Kidney epithelial cell (primary cell): Measurements from ENCODE around the gene ATOH8. TPM values are rescaled to one million over a fixed set of nuclear protein-coding genes. Genes with fewer than 3 reads are reported as not detected.

ENCODE experiments used
- DNase-seq: peaks from one replicate; pipeline ENCODE4 v3.0.0-alpha.2; 2010; ENCODE audit warnings: low read depth
- H3K27me3 ChIP-seq: 2 replicates; pipeline ENCODE4 v1.6.0; 2011; ENCODE audit warnings: low read length; ENCODE audit not compliant: control insufficient read depth, insufficient read depth
- H3K36me3 ChIP-seq: 2 replicates; pipeline ENCODE4 v1.5.1; 2011; ENCODE audit warnings: low read length; ENCODE audit not compliant: control insufficient read depth, insufficient read depth
- H3K4me3 ChIP-seq: 2 replicates; pipeline ENCODE4 v1.5.1; 2011; ENCODE audit warnings: low read depth, mild to moderate bottlenecking, control low read depth, low read length
- CTCF ChIP-seq: IDR thresholded peaks from 2 replicates; pipeline ENCODE4 v1.5.1; 2011; ENCODE audit warnings: mild to moderate bottlenecking, moderate library complexity, low read length, control low read depth, inconsistent platforms; ENCODE audit not compliant: insufficient read depth, poor library complexity, severe bottlenecking
- total RNA-seq: library from RNA; depleted of rRNA; stranded (reverse); fragments of >200 nt; gene quantifications from 2 replicates; pipeline ENCODE4 v1.2.3, GENCODE V29; 2015

Gene ATOH8
- total RNA-seq, 1 donor from 2014 or later = 1.0 TPM

DNA sequence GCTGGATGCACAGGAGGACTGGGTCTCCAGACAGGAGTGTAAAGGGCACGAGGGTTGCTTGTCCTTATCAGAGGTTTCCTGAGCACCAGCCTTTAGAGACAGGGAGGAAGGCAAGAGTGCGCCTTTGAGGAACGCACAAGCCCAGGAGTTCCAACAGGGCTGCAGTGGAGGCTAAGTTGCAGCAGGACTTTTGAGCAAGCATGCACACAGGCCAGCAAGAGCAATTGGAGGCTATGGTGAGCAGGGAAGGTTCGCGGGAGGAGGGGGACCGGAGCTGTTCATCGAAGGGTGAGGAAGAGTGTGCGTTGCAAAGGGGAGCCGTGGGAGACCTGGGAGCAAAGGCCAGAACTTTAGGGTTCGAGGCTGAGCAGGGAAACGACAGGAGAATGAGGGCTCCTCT, 2.2 kb upstream of the ATOH8 start:
- H3K4me3 ChIP-seq = no peak overlapping the region
- H3K36me3 ChIP-seq = no peaks in the 10 kb centered on the region
- H3K27me3 ChIP-seq = peaks cover 63% of the 10 kb centered on the region
- TF ChIP-seq CTCF = no peak
- no peak for DNase-seq

- TF ChIP-seq CTCF = no peak
- Histone ChIP-seq H3K27me3 (peaks cover 66% of the 10 kb centered on the region), H3K36me3 (no peaks in the 10 kb centered on the region), H3K4me3 (peak overlapping the region; percentile 42)
- DNase-seq = no peak
Measured at GRCh38 chr2:85753035-85753524, 711 bp upstream of the ATOH8 start.

DNA sequence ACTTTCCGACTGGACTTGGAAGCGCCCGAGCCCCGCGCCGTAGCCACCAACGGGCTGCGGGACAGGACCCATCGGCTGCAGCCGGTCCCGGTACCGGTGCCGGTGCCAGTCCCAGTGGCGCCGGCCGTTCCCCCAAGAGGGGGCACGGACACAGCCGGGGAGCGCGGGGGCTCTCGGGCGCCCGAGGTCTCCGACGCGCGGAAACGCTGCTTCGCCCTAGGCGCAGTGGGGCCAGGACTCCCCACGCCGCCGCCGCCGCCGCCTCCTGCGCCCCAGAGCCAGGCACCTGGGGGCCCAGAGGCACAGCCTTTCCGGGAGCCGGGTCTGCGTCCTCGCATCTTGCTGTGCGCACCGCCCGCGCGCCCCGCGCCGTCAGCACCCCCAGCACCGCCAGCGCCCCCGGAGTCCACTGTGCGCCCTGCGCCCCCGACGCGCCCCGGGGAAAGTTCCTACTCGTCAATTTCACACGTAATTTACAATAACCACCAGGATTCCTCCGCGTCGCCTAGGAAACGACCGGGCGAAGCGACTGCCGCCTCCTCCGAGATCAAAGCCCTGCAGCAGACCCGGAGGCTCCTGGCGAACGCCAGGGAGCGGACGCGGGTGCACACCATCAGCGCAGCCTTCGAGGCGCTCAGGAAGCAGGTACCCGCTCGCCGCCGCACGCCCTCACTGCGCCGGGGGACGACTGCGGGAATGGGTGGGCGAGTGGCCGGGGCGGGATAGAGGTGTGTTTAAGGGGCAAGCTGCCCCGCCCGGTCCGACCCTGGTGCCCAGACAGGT, 713 bp downstream of the ATOH8 start:
- TF ChIP-seq CTCF = peak; percentile 6
- Histone ChIP-seq H3K27me3 (peaks cover 66% of the 10 kb centered on the region), H3K4me3 (peak overlapping the region; percentile 42), H3K36me3 (no peaks in the 10 kb centered on the region)
- DNase-seq = no peak

DNA sequence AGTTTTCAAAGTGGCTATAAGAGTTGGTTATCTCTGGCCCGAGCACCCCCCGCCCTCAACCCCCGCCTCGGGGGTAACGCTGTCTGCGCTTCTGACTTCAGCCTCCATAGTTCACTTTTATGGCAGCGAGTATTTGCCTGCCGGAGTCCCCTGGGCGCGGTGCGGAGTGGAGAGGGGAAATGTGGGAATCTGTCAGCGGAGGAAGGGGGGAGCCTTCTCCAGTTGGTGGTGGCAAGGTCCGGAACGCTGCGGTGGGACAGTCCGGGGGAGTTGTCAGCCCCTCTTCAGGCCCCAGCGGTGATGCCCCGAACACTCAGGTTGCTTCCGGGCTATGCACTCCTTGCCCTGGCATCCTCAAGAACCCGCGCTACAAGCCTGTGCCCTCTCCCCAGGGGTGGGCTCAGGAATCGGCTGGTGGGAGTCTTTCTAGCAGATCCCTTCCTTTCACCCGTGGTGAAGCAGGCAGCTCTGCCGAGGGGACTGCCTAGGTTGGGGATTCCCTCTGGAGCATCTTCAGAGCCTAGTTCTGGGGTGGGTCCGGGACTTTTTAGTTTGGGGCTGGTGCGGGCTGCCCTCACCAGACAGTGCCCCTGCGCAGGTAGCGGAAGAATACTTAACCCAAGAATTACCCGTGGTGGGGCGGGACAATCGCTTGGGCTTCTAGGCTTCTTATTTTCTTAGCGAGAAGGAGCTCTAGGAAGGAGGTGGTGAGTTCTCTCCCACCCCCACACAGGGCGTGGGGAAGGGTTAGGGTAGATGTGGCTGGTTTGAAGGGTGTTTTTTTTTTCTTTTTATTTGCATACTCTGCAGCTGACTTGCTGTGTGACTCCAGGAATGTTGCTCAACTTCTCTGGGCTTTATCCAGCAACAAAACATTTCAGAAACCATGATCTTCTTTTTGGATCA, 1.6 kb downstream of the ATOH8 start:
- Histone ChIP-seq H3K27me3 (peaks cover 65% of the 10 kb centered on the region), H3K36me3 (no peaks in the 10 kb centered on the region), H3K4me3 (peak overlapping the region; percentile 42)
- TF ChIP-seq CTCF = no peak
- DNase-seq = no peak

GRCh38 chr2:85756195-85756594, 2.4 kb downstream of the ATOH8 start:
- no peak for DNase-seq
- no peak overlapping the region for H3K4me3 ChIP-seq
- no peaks in the 10 kb centered on the region for H3K36me3 ChIP-seq
- TF ChIP-seq CTCF = no peak
- H3K27me3 ChIP-seq = peaks cover 67% of the 10 kb centered on the region
